Measurements from ENCODE around the gene NEGR1.

Gene NEGR1

DNA sequence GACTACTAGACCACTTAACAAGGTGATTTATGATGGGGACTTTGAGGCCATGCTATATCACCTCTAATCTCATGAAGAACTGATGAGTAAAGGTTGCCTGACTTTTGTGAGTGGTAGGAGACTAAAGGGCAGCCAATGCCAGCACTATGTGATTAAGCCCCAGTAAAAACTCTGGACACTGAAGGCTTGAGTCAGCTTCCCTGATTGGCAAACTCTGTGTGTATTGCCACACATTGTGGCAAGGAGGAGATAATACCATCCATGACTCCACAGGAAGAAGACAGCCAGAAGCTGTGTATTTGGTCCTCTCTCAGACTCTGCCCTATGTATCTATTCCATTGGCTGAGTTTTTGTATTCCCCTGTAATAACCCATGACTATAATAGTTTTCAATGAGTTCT lies 788.2 kb downstream of the NEGR1 start:
- DNase-seq (ENCODE audit: low read depth, low spot score), result no peak
- H3K4me3 ChIP-seq (ENCODE audit: low read length), result no peak overlapping the region

DNA sequence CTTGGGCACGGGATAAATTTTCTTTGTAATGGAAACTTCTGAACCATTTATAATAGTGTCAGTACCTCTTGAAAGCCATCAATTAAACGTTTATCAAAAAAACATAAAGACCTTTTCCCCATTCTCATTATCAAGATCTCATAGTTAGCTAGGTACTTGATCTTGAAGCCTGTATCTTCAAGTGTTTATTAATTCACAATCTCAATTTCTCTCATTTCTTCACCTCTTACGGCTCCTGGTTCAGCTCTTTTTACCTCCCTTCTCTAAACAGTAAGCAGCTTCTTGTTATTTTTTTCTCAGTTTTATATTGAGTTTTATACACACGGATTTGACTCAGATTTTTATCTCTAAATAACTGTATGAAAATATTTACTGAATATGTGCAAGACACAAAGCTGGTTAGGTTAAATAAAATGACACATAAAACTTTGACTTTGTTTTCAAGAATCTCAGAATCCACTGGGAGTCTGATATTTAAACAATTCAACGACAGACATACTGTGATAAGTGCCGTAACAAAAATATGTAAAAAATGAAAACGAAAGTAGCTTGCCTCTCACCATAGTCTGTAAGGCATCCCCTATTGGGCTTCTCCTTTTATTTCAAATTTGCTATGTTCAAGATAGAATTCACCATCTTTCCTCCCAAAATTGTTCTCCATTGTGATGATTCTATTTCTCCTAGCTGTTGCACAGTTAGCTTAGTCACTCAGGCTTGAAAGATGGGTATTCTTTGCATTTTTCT lies 789.9 kb downstream of the NEGR1 start:
- DNase-seq (ENCODE audit: low read depth, low spot score), result no peak
- H3K4me3 ChIP-seq (ENCODE audit: low read length), result no peak overlapping the region

DNA sequence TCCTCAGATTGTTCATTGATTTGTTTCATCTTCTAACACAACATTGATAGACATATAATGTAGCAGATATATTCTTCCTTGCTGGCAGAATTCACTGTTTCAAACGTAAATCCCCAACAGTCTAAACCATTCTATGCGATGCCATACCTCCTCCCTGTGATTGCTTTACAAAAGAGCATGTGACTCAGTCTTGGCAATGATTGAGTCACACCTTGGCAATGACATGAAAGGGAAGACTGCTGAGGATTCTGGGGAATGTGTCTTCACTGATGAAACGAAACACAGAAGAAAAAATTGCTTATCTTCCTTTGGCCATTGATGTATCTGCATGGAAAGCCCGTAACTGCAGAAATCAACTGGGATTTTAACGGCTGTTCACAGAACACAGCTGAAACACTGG lies 791.9 kb downstream of the NEGR1 start:
- no peak overlapping the region for H3K4me3 ChIP-seq (ENCODE audit: low read length)
- DNase-seq (ENCODE audit: low read depth, low spot score), result no peak

DNA sequence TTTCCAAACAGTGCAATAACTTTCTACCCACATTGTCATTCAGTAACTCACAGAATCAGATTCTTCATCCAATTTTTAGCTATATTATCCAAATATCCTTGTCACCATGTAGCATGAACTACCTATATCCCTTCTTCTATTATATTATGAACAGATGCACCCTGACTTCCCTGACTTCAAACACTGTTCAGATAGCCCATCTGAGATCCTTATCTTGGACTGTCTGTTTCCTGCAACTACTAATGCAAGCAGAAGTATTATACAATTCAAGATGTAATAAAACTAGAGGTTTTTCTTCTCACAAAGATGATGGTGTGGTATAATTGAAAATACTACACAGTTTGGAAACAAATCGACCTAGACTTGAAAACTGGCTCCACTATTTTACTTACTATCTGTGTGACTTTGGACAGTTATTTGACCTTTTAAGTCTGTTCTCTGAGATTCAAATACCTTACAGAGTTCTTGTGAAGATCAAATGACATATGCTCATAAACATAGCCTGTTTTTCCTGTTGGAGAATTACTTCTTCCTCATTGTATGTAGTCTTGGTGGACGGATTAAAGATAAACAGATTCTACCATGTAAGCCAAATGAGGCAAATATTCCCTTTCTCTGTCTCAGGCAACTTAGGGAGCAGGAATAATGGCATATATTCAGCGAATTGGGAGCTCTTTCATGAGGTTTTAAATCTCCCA lies 793.6 kb downstream of the NEGR1 start:
- H3K4me3 ChIP-seq (ENCODE audit: low read length), result no peak overlapping the region
- peak; percentile 42 for DNase-seq (ENCODE audit: low read depth, low spot score)

GRCh38 chr1:71473331-71473730 lies 809.0 kb downstream of the NEGR1 start:
- no peak overlapping the region for H3K4me3 ChIP-seq (ENCODE audit: low read length)
- DNase-seq (ENCODE audit: low read depth, low spot score), result no peak

- no peak for DNase-seq (ENCODE audit: low read depth, low spot score)
- H3K4me3 ChIP-seq (ENCODE audit: low read length), result no peak overlapping the region
Measured at GRCh38 chr1:71465093-71465492, 817.2 kb downstream of the NEGR1 start.

GRCh38 chr1:71464016-71464415 lies 818.3 kb downstream of the NEGR1 start:
- no peak for DNase-seq (ENCODE audit: low read depth, low spot score)
- H3K4me3 ChIP-seq (ENCODE audit: low read length), result no peak overlapping the region

- no peak for DNase-seq (ENCODE audit: low read depth, low spot score)
- H3K4me3 ChIP-seq (ENCODE audit: low read length), result no peak overlapping the region
Measured at GRCh38 chr1:71463144-71463543, 819.2 kb downstream of the NEGR1 start.

- DNase-seq (ENCODE audit: low read depth, low spot score), result no peak
- no peak overlapping the region for H3K4me3 ChIP-seq (ENCODE audit: low read length)
Measured at GRCh38 chr1:71462247-71462646, 820.1 kb downstream of the NEGR1 start.

GRCh38 chr1:71461416-71461815 lies 820.9 kb downstream of the NEGR1 start:
- DNase-seq (ENCODE audit: low read depth, low spot score), result no peak
- H3K4me3 ChIP-seq (ENCODE audit: low read length), result no peak overlapping the region

- H3K4me3 ChIP-seq (ENCODE audit: low read length), result no peak overlapping the region
- no peak for DNase-seq (ENCODE audit: low read depth, low spot score)
Measured at GRCh38 chr1:71448444-71448843, 833.9 kb downstream of the NEGR1 start.

- DNase-seq (ENCODE audit: low read depth, low spot score), result no peak
- no peak overlapping the region for H3K4me3 ChIP-seq (ENCODE audit: low read length)
Measured at GRCh38 chr1:71438626-71439025, 843.7 kb downstream of the NEGR1 start.

DNA sequence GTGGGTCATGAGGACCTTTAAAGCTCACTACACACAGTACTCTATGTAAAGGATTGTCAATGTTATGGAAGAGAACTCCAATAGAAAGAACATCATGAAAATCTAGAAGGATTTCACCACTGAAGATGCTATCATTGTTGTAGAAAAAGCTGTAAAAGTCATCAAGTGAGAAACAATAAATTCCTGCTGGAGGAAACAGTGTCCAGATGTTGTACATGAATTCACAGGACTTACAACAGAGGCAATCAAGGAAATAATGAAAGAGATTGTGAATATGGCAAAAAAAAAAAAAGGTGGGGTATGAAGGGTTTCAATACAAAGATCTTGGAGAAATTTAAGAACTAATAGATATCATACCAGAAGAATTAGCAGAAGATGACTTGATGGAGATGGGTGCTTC lies 846.4 kb downstream of the NEGR1 start:
- no peak overlapping the region for H3K4me3 ChIP-seq (ENCODE audit: low read length)
- no peak for DNase-seq (ENCODE audit: low read depth, low spot score)

- no peak overlapping the region for H3K4me3 ChIP-seq (ENCODE audit: low read length)
- no peak for DNase-seq (ENCODE audit: low read depth, low spot score)
Measured at GRCh38 chr1:71434240-71434639, 848.1 kb downstream of the NEGR1 start.

DNA sequence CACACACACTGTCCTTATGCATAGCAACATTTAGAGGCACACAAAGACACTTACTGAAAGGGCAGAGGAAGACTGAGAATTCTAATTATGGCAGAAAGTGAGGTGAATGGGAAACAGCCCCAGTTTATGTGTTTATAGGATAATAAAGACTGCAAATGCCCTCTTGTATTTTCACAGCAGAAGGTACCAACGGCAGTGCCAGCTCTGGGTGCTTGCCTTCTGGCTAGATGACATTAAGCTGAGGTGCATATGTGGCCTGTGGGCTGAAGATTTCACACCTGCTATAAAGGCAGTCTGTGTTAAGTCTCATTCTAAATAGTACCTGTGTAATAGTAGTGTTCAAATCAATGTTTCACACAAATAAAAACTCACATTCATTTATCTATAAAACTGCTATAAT lies 854.3 kb downstream of the NEGR1 start:
- DNase-seq (ENCODE audit: low read depth, low spot score), result no peak
- no peak overlapping the region for H3K4me3 ChIP-seq (ENCODE audit: low read length)

GRCh38 chr1:71427066-71427465 lies 855.3 kb downstream of the NEGR1 start:
- no peak for DNase-seq (ENCODE audit: low read depth, low spot score)
- H3K4me3 ChIP-seq (ENCODE audit: low read length), result no peak overlapping the region

GRCh38 chr1:71424536-71424935 lies 857.8 kb downstream of the NEGR1 start:
- DNase-seq (ENCODE audit: low read depth, low spot score), result no peak
- no peak overlapping the region for H3K4me3 ChIP-seq (ENCODE audit: low read length)

GRCh38 chr1:71422221-71422620 lies 860.1 kb downstream of the NEGR1 start:
- no peak overlapping the region for H3K4me3 ChIP-seq (ENCODE audit: low read length)
- DNase-seq (ENCODE audit: low read depth, low spot score), result no peak

GRCh38 chr1:71417421-71417820 lies 864.9 kb downstream of the NEGR1 start:
- H3K4me3 ChIP-seq (ENCODE audit: low read length), result no peak overlapping the region
- no peak for DNase-seq (ENCODE audit: low read depth, low spot score)

DNA sequence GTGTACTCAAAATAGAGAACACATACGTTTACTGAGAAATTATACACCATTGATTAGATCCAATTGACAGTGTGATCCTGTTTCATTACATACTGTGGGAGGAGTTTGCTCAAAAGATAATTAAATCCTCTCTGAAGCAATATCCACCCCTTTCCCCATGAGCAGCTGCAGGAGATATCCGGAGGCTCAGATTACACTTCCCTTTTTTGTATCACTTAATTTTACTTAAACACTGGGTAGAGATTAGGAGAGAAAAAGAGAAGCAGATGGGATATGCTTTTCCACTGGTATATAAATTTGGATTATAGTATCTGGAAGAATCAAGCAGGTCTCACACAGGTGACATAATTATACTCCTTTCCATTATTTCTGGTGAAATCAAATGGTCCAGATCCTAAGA lies 868.2 kb downstream of the NEGR1 start:
- DNase-seq (ENCODE audit: low read depth, low spot score), result no peak
- no peak overlapping the region for H3K4me3 ChIP-seq (ENCODE audit: low read length)

All from Jurkat, Clone E6-1 (cell line).